HG03175 (cell line): ENCODE measurements around the gene YWHAH.
"Not testable (repeated sequence)": the region's sequence is repeated elsewhere in the genome, so short reads cannot be mapped to it uniquely, and the experiment has no call there.

Experiments used
- ATAC-seq: cut with Tn5 transposase; IDR thresholded peaks from one replicate; pipeline ENCODE4 v1.9.1; 2021; ENCODE audit warnings: mild to moderate bottlenecking, moderate library complexity; ENCODE audit not compliant: unreplicated experiment

YWHAH gene

GRCh38 chr22:31977141-31977841, 33.0 kb downstream of the YWHAH start:
- ATAC-seq = no peak

- no peak for ATAC-seq
Measured at GRCh38 chr22:31977939-31978338, 33.6 kb downstream of the YWHAH start.

- ATAC-seq = no peak
Measured at GRCh38 chr22:31980628-31981027, 36.3 kb downstream of the YWHAH start.

GRCh38 chr22:31981976-31982375, 37.6 kb downstream of the YWHAH start:
- ATAC-seq = not testable (repeated sequence)

- ATAC-seq = no peak
Measured at GRCh38 chr22:31983911-31984656, 39.7 kb downstream of the YWHAH start.

- no peak for ATAC-seq
Measured at GRCh38 chr22:31987218-31987617, 42.9 kb downstream of the YWHAH start.

- no peak for ATAC-seq
Measured at GRCh38 chr22:31991102-31991839, 46.9 kb downstream of the YWHAH start.

GRCh38 chr22:31995046-31995445, 50.7 kb downstream of the YWHAH start:
- no peak for ATAC-seq

GRCh38 chr22:31995807-31996206, 51.5 kb downstream of the YWHAH start:
- ATAC-seq = no peak

- ATAC-seq = no peak
Measured at GRCh38 chr22:31998784-31999385, 54.5 kb downstream of the YWHAH start.

- ATAC-seq = no peak
Measured at GRCh38 chr22:32000181-32000580, 55.8 kb downstream of the YWHAH start.

- no peak for ATAC-seq
Measured at GRCh38 chr22:32005453-32005852, 61.1 kb downstream of the YWHAH start.
